Breast epithelium (tissue), 3 donors: ENCODE data around the gene ICAM2.

Experiments
- POLR2A ChIP-seq: fragments of 450-650 bp; IDR thresholded peaks from one replicate; pipeline ENCODE4 v1.6.1; 2016; ENCODE audit warnings: antibody characterized with exemption, mild to moderate bottlenecking, moderate library complexity
- POLR2AphosphoS5 ChIP-seq, 3 donors: sonication (generic); formaldehyde crosslinking; IDR thresholded peaks; one replicate each; pipeline ENCODE4 v1.6.1; 2017; ENCODE audit warnings: antibody characterized with exemption in 3 of 3
- TF ChIP-seq, protein P1 (sequence below), 3 donors: fragments of 450-650 bp; IDR thresholded peaks; one replicate each; pipeline ENCODE4 v1.5.1; 2016 to 2017; ENCODE audit warnings: antibody characterized with exemption in 3 of 3, mild to moderate bottlenecking in 3 of 3, moderate library complexity in 3 of 3

DNA sequence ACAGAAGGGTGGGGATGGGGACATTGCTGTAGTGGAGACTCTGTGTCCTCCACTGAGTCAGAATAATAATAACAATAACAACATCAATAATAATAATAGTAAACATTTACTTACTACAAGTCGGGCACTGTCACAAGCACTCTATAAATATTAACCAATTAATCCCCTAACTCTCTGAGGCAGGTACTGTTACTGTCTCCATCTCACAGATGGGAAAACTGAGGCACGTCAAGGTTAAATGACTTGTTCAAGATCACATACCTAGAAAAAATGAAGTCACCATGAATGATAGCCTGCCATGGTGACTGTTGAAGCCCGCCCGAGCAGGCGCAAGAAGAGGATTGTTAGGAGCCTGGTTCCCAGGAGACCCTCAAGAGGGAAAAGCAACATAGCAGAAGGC, 12.1 kb downstream of the ICAM2 start:
- TF ChIP-seq POLR2A (no peak), POLR2AphosphoS5 (IDR thresholded peaks at IDR 0.05) (no peak)
- TF ChIP-seq, protein P1, sequence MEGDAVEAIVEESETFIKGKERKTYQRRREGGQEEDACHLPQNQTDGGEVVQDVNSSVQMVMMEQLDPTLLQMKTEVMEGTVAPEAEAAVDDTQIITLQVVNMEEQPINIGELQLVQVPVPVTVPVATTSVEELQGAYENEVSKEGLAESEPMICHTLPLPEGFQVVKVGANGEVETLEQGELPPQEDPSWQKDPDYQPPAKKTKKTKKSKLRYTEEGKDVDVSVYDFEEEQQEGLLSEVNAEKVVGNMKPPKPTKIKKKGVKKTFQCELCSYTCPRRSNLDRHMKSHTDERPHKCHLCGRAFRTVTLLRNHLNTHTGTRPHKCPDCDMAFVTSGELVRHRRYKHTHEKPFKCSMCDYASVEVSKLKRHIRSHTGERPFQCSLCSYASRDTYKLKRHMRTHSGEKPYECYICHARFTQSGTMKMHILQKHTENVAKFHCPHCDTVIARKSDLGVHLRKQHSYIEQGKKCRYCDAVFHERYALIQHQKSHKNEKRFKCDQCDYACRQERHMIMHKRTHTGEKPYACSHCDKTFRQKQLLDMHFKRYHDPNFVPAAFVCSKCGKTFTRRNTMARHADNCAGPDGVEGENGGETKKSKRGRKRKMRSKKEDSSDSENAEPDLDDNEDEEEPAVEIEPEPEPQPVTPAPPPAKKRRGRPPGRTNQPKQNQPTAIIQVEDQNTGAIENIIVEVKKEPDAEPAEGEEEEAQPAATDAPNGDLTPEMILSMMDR (IDR thresholded peaks at IDR 0.05): no peak
